ENCODE results near the gene NCKAP5.

- no peak for TF ChIP-seq CTCF (IDR thresholded peaks at IDR 0.05; ENCODE audit: low read length)
- no peak for TF ChIP-seq EZH2 (IDR thresholded peaks at IDR 0.05; ENCODE audit: borderline replicate concordance, low read length)
Measured at GRCh38 chr2:132971310-132972061, 596.8 kb downstream of the NCKAP5 start.
